Osteocyte (in vitro differentiated cells): ENCODE measurements around the gene BACH2. TPM values are rescaled to one million over a fixed set of nuclear protein-coding genes. Genes with fewer than 3 reads are reported as not detected.
"Not testable (repeated sequence)": the region's sequence is repeated elsewhere in the genome, so short reads cannot be mapped to it uniquely, and the experiment has no call there.

Experiments used
- DNase-seq: peaks from one replicate; pipeline ENCODE4 v3.0.0; 2021; ENCODE audit warnings: mixed read lengths; ENCODE audit not compliant: unreplicated experiment; ENCODE audit errors: extremely low spot score
- H3K27ac Mint-ChIP-seq: one replicate; pipeline ENCODE4 v1.8.0; 2021; ENCODE audit warnings: mild to moderate bottlenecking, mixed read lengths; ENCODE audit not compliant: unreplicated experiment
- H3K27me3 Mint-ChIP-seq: one replicate; pipeline ENCODE4 v1.8.0; 2021; ENCODE audit warnings: mixed read lengths; ENCODE audit not compliant: unreplicated experiment
- H3K36me3 Mint-ChIP-seq: one replicate; pipeline ENCODE4 v1.8.0; 2021; ENCODE audit warnings: mixed read lengths; ENCODE audit not compliant: unreplicated experiment
- H3K4me1 Mint-ChIP-seq: one replicate; pipeline ENCODE4 v1.8.0; 2021; ENCODE audit warnings: mixed read lengths; ENCODE audit not compliant: unreplicated experiment
- H3K4me3 Mint-ChIP-seq: one replicate; pipeline ENCODE4 v1.8.0; 2021; ENCODE audit warnings: mild to moderate bottlenecking, moderate library complexity, mixed read lengths; ENCODE audit not compliant: unreplicated experiment
- H3K9me3 Mint-ChIP-seq: one replicate; pipeline ENCODE4 v1.8.0; 2021; ENCODE audit warnings: mixed read lengths; ENCODE audit not compliant: unreplicated experiment
- total RNA-seq: library from RNA; stranded (reverse); gene quantifications from 2 replicates; pipeline ENCODE4 v1.2.1, GENCODE V29; 2021
- TF ChIP-seq, protein P1 (sequence below): fragments of 200-600 bp; sonication (generic); IDR thresholded peaks from 2 replicates; pipeline ENCODE4 v1.5.0; 2021; ENCODE audit warnings: antibody characterized with exemption, mild to moderate bottlenecking, moderate library complexity

BACH2 gene
- total RNA-seq, 1 donor from 2014 or later: 1.6 TPM

DNA sequence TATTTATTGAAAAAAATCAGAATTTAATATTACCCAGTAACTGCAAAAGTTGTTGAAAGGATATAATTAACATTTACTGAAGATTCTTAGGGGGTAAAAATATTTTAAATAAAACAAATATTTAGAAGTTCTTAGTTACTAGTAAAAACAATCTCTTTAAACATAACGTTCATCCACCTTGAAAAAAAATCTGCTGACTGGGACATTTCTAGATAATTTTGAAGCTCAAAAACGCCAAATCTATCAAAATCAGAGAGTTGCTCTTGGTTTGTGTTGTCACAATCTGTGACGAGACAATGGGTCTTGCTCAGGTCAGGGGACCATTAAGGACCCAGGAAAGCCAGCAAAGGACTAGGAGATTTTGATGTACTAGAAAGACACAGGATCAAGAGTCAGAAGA, 177.0 kb downstream of the BACH2 start:
- peaks cover 4% of the 10 kb centered on the region for H3K9me3 Mint-ChIP-seq
- H3K27me3 Mint-ChIP-seq: no peaks in the 10 kb centered on the region
- H3K36me3 Mint-ChIP-seq: no peaks in the 10 kb centered on the region
- DNase-seq: no peak
- TF ChIP-seq, protein P1, sequence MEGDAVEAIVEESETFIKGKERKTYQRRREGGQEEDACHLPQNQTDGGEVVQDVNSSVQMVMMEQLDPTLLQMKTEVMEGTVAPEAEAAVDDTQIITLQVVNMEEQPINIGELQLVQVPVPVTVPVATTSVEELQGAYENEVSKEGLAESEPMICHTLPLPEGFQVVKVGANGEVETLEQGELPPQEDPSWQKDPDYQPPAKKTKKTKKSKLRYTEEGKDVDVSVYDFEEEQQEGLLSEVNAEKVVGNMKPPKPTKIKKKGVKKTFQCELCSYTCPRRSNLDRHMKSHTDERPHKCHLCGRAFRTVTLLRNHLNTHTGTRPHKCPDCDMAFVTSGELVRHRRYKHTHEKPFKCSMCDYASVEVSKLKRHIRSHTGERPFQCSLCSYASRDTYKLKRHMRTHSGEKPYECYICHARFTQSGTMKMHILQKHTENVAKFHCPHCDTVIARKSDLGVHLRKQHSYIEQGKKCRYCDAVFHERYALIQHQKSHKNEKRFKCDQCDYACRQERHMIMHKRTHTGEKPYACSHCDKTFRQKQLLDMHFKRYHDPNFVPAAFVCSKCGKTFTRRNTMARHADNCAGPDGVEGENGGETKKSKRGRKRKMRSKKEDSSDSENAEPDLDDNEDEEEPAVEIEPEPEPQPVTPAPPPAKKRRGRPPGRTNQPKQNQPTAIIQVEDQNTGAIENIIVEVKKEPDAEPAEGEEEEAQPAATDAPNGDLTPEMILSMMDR: no peak
- no peaks in the 10 kb centered on the region for H3K4me1 Mint-ChIP-seq
- H3K4me3 Mint-ChIP-seq: no peak overlapping the region
- no peak overlapping the region for H3K27ac Mint-ChIP-seq

- no peak overlapping the region for H3K27ac Mint-ChIP-seq
Measured at GRCh38 chr6:90118581-90118980, 178.1 kb downstream of the BACH2 start.

GRCh38 chr6:90118069-90118468, 178.6 kb downstream of the BACH2 start:
- no peak for DNase-seq
- H3K4me3 Mint-ChIP-seq: no peak overlapping the region
- H3K36me3 Mint-ChIP-seq: no peaks in the 10 kb centered on the region
- H3K27ac Mint-ChIP-seq: no peak overlapping the region
- peaks cover 17% of the 10 kb centered on the region for H3K9me3 Mint-ChIP-seq
- TF ChIP-seq, protein P1: no peak
- H3K27me3 Mint-ChIP-seq: no peaks in the 10 kb centered on the region
- no peaks in the 10 kb centered on the region for H3K4me1 Mint-ChIP-seq

More at GRCh38 chr6:90118581-90118980, 178.1 kb downstream of the BACH2 start:
- no peak for DNase-seq
- H3K36me3 Mint-ChIP-seq: no peaks in the 10 kb centered on the region
- no peak overlapping the region for H3K4me3 Mint-ChIP-seq
- no peaks in the 10 kb centered on the region for H3K4me1 Mint-ChIP-seq
- H3K9me3 Mint-ChIP-seq: peaks cover 12% of the 10 kb centered on the region
- no peaks in the 10 kb centered on the region for H3K27me3 Mint-ChIP-seq
- TF ChIP-seq, protein P1: peak; percentile 20

DNA sequence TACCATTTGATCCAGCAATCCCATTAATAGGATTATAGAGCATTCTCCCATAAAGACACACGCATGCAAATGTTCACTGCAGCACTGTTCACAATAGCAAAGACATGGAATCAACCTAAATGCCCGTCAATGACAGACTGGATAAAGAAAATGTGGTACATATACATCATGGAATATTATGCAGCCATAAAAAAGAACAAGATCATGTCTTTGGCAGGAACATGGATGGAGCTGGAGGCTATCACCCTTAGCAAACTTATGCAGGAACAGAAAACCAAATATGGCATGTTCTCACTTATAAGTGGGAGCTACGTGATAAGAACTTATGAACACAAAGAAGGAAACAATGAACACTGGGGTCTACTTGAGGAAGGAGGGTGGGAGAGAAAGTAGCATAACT, 180.5 kb downstream of the BACH2 start:
- H3K9me3 Mint-ChIP-seq: peaks cover 28% of the 10 kb centered on the region
- not testable (repeated sequence) for H3K4me3 Mint-ChIP-seq, H3K27ac Mint-ChIP-seq, H3K4me1 Mint-ChIP-seq, H3K27me3 Mint-ChIP-seq, H3K36me3 Mint-ChIP-seq, DNase-seq

GRCh38 chr6:90113389-90113788, 183.3 kb downstream of the BACH2 start:
- H3K4me3 Mint-ChIP-seq: no peak overlapping the region
- no peak overlapping the region for H3K27ac Mint-ChIP-seq
- TF ChIP-seq, protein P1: no peak
- peaks cover 9% of the 10 kb centered on the region for H3K27me3 Mint-ChIP-seq
- H3K4me1 Mint-ChIP-seq: no peaks in the 10 kb centered on the region
- H3K36me3 Mint-ChIP-seq: no peaks in the 10 kb centered on the region
- peaks cover 28% of the 10 kb centered on the region for H3K9me3 Mint-ChIP-seq
- DNase-seq: no peak

DNA sequence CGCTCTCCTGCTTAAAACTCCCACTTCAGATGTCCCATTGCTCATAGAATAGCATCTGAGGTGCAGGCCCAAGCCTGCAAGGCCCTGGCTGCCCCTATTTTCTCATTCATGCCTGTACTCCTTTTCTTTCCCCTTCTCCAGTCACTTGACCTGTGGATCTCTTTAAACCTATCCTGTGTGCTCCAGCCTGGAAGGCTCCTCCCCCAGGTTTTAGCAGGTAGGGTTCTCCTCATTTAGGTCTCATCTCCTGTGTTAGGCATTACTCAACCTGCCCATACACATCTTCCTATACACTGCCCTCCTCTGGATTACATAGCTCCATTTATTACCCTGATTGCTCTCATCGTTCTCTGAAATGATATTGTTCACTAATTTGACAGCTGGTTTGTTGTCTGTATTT, 185.3 kb downstream of the BACH2 start:
- DNase-seq: no peak
- H3K4me3 Mint-ChIP-seq: no peak overlapping the region
- no peaks in the 10 kb centered on the region for H3K4me1 Mint-ChIP-seq
- TF ChIP-seq, protein P1: no peak
- H3K27ac Mint-ChIP-seq: no peak overlapping the region
- H3K27me3 Mint-ChIP-seq: peaks cover 9% of the 10 kb centered on the region
- peaks cover 28% of the 10 kb centered on the region for H3K9me3 Mint-ChIP-seq
- no peaks in the 10 kb centered on the region for H3K36me3 Mint-ChIP-seq
